H1 (cell line): ENCODE results near the gene MFAP3L. TPM values are rescaled to one million over a fixed set of nuclear protein-coding genes. Genes with fewer than 3 reads are reported as not detected.

Experiments used
- CTCF ChIA-PET: fragments of 300-600 bp; sonication (Branson Sonifier 250); formaldehyde crosslinking; loops from one replicate; lab custom pipeline; 2021; ENCODE audit not compliant: partially characterized antibody; lab: Charles Lee
- POLR2A ChIA-PET: fragments of 300-600 bp; sonication (Branson Sonifier 250); formaldehyde crosslinking; loops from one replicate; lab custom pipeline; 2021; ENCODE audit warnings: inconsistent platforms; ENCODE audit not compliant: partially characterized antibody; lab: Charles Lee
- DNase-seq, 2 experiments: peaks; one replicate each; pipeline versions ENCODE4 v3.0.0 to v3.0.0-alpha.2; 2010 to 2022; ENCODE audit warnings: low spot score in 2 of 2, low read depth in 1 of 2, mixed read lengths in 1 of 2
- FAIRE-seq: peaks from 2 replicates; lab custom pipeline; 2011; peaks lifted over from hg19 to GRCh38; lab: Jason Lieb, UNC
- H2AFZ ChIP-seq: 2 replicates; pipeline ENCODE4 v1.8.1; 2012; ENCODE audit warnings: low read length, inconsistent platforms
- H2AK5ac ChIP-seq: 2 replicates; pipeline ENCODE4 v1.6.1; 2013; ENCODE audit warnings: low read depth, low read length
- H2BK120ac ChIP-seq: replicated peaks from 2 replicates; pipeline ENCODE3; 2013; ENCODE audit warnings: low read depth, low read length, inconsistent platforms
- H2BK12ac ChIP-seq: 2 replicates; pipeline ENCODE4 v1.6.1; 2013; ENCODE audit warnings: low read depth, low read length
- H2BK15ac ChIP-seq: 2 replicates; pipeline ENCODE4 v1.6.1; 2013; ENCODE audit warnings: low read length
- H2BK20ac ChIP-seq: 2 replicates; pipeline ENCODE4 v1.6.1; 2013; ENCODE audit warnings: low read length
- H2BK5ac ChIP-seq: 2 replicates; pipeline ENCODE4 v1.6.1; 2013; ENCODE audit warnings: low read depth, low read length
- H3K14ac ChIP-seq: 2 replicates; pipeline ENCODE4 v1.6.1; 2013; ENCODE audit warnings: inconsistent platforms; ENCODE audit not compliant: insufficient read length
- H3K18ac ChIP-seq: 2 replicates; pipeline ENCODE4 v1.6.1; 2013; ENCODE audit warnings: low read length; ENCODE audit errors: extremely low read depth
- H3K23ac ChIP-seq: 2 replicates; pipeline ENCODE4 v1.6.1; 2013; ENCODE audit warnings: inconsistent platforms; ENCODE audit not compliant: insufficient read length
- H3K23me2 ChIP-seq: 2 replicates; pipeline ENCODE4 v1.6.1; 2013; ENCODE audit warnings: low read depth, low read length
- H3K27ac ChIP-seq: 2 replicates; pipeline ENCODE4 v1.6.1; 2011; ENCODE audit warnings: low read depth, low read length, inconsistent platforms
- H3K27me3 ChIP-seq, 4 experiments: replicated peaks in 1 of 4; 1 replicate in 1 of 4; 2 replicates in 3 of 4; pipeline versions ENCODE4 v1.6.1 to v1.8.1; 2011 to 2013; ENCODE audit warnings: low read length in 3 of 4, mild to moderate bottlenecking in 3 of 4, inconsistent platforms in 2 of 4, mixed read lengths in 2 of 4, moderate library complexity in 1 of 4; ENCODE audit not compliant: control insufficient read depth in 3 of 4, insufficient read depth in 3 of 4; ENCODE audit errors: extremely low read depth in 1 of 4
- H3K36me3 ChIP-seq, 4 experiments: 2 replicates each; pipeline versions ENCODE4 v1.6.1 to v1.8.1; 2011 to 2013; ENCODE audit warnings: mild to moderate bottlenecking in 4 of 4, low read length in 3 of 4, moderate library complexity in 2 of 4, control low read depth in 1 of 4, inconsistent platforms in 1 of 4; ENCODE audit not compliant: insufficient read depth in 4 of 4, control insufficient read depth in 2 of 4
- H3K4ac ChIP-seq: replicated peaks from 2 replicates; pipeline ENCODE3; 2013; ENCODE audit warnings: low read length, low read depth, mixed read lengths, inconsistent platforms; ENCODE audit not compliant: insufficient read length
- H3K4me1 ChIP-seq, 4 experiments: replicated peaks in 1 of 4; 1 replicate in 1 of 4; 2 replicates in 3 of 4; pipeline versions ENCODE4 v1.6.1 to v1.8.1; 2011 to 2013; ENCODE audit warnings: low read length in 3 of 4, inconsistent platforms in 2 of 4, mixed read lengths in 1 of 4; ENCODE audit not compliant: insufficient read depth in 4 of 4, control insufficient read depth in 3 of 4
- H3K4me2 ChIP-seq, 2 experiments: 2 replicates each; pipeline versions ENCODE4 v1.6.1 to v1.8.1; 2011 to 2013; ENCODE audit warnings: low read depth in 2 of 2, low read length in 2 of 2, control low read depth in 1 of 2, inconsistent platforms in 1 of 2, mild to moderate bottlenecking in 1 of 2; ENCODE audit not compliant: insufficient read depth in 1 of 2
- H3K4me3 ChIP-seq, 4 experiments: fragments of 200-600, 300-600 bp in 1 of 4; sonication (generic), shearing (Covaris generic), sonication (Bioruptor Twin) in 1 of 4; 2 replicates each; pipeline versions ENCODE4 v1.5.1 to v1.8.1; 2011 to 2016; ENCODE audit warnings: low read length in 4 of 4, low read depth in 3 of 4, control low read depth in 2 of 4, inconsistent platforms in 2 of 4, mild to moderate bottlenecking in 2 of 4, mixed read lengths in 1 of 4, moderate library complexity in 1 of 4; ENCODE audit not compliant: insufficient read depth in 2 of 4; ENCODE audit errors: extremely low read depth in 1 of 4
- H3K56ac ChIP-seq: replicated peaks from 2 replicates; pipeline ENCODE3; 2013; ENCODE audit warnings: low read depth, mild to moderate bottlenecking, mixed read lengths, low read length, inconsistent platforms; ENCODE audit not compliant: insufficient read length
- H3K79me1 ChIP-seq: 2 replicates; pipeline ENCODE4 v1.6.1; 2013; ENCODE audit warnings: low read depth, low read length, control low read depth
- H3K79me2 ChIP-seq, 2 experiments: 2 replicates each; pipeline versions ENCODE4 v1.6.1 to v1.8.1; 2012 to 2013; ENCODE audit warnings: low read length in 2 of 2, mild to moderate bottlenecking in 2 of 2, inconsistent platforms in 1 of 2; ENCODE audit not compliant: insufficient read depth in 2 of 2, control insufficient read depth in 1 of 2
- H3K9ac ChIP-seq, 4 experiments: replicated peaks in 1 of 4; 1 replicate in 1 of 4; 2 replicates in 3 of 4; pipeline versions ENCODE4 v1.6.1 to v1.8.1; 2011 to 2013; ENCODE audit warnings: low read depth in 3 of 4, low read length in 3 of 4, control low read depth in 2 of 4, mild to moderate bottlenecking in 2 of 4, moderate library complexity in 2 of 4, inconsistent platforms in 1 of 4; ENCODE audit errors: extremely low read depth in 1 of 4
- H3K9me3 ChIP-seq, 2 experiments: 2 replicates each; pipeline versions ENCODE4 v1.6.1 to v1.8.1; 2012 to 2013; ENCODE audit warnings: mild to moderate bottlenecking in 2 of 2, moderate library complexity in 2 of 2, control low read depth in 1 of 2, inconsistent platforms in 1 of 2, low read depth in 1 of 2, low read length in 1 of 2, mixed read lengths in 1 of 2; ENCODE audit not compliant: insufficient read depth in 2 of 2
- H4K20me1 ChIP-seq, 2 experiments: replicated peaks in 1 of 2; 2 replicates each; pipeline versions ENCODE3 to v1.8.1; 2011 to 2013; ENCODE audit warnings: inconsistent platforms in 2 of 2, low read length in 2 of 2, mild to moderate bottlenecking in 1 of 2; ENCODE audit not compliant: insufficient read depth in 2 of 2, control insufficient read depth in 1 of 2
- H4K5ac ChIP-seq: 2 replicates; pipeline ENCODE4 v1.6.1; 2013; ENCODE audit warnings: low read length, low read depth, mixed read lengths, inconsistent platforms; ENCODE audit not compliant: insufficient read length
- H4K8ac ChIP-seq: 2 replicates; pipeline ENCODE4 v1.8.0; 2013; ENCODE audit warnings: mild to moderate bottlenecking, moderate library complexity, low read length, inconsistent platforms; ENCODE audit not compliant: insufficient read depth; ENCODE audit errors: extremely low read depth
- H4K91ac ChIP-seq: replicated peaks from 2 replicates; pipeline ENCODE3; 2013; ENCODE audit warnings: low read length, mixed read lengths, inconsistent platforms; ENCODE audit not compliant: insufficient read length
- BACH1 ChIP-seq: IDR thresholded peaks from 2 replicates; pipeline ENCODE4 v1.6.1; 2012; ENCODE audit warnings: low read length, improper control_type of control experiment
- CTBP2 ChIP-seq: IDR thresholded peaks from 2 replicates; pipeline ENCODE4 v1.7.0; 2011; ENCODE audit warnings: borderline replicate concordance, mild to moderate bottlenecking, moderate library complexity, mixed read lengths, low read length; ENCODE audit not compliant: insufficient read depth, insufficient read length
- GTF2F1 ChIP-seq: IDR thresholded peaks from 2 replicates; pipeline ENCODE4 v1.6.1; 2012; ENCODE audit warnings: low read depth, low read length, improper control_type of control experiment, borderline replicate concordance
- HDAC6 ChIP-seq: IDR thresholded peaks from one replicate; pipeline ENCODE4 v1.7.1; 2012; ENCODE audit warnings: low read depth, mild to moderate bottlenecking, inconsistent platforms, low read length, moderate library complexity
- NANOG ChIP-seq: IDR thresholded peaks from 2 replicates; pipeline ENCODE4 v1.6.1; 2011; ENCODE audit warnings: low read length, low read depth, mild to moderate bottlenecking, inconsistent platforms; ENCODE audit not compliant: insufficient read depth, poor library complexity, severe bottlenecking
- RNF2 ChIP-seq: fragments of 200-900, 300-1000 bp; sonication (generic); IDR thresholded peaks from 2 replicates; pipeline ENCODE4 v1.7.1; 2016; ENCODE audit warnings: borderline replicate concordance, low read depth, mild to moderate bottlenecking, antibody characterized with exemption, low read length; ENCODE audit not compliant: poor library complexity, severe bottlenecking; ENCODE audit errors: missing control alignments
- WGBS, 2 experiments: shearing (Covaris generic) in 1 of 2; methylation state at CpG; one replicate each; pipeline versions ENCODE4 v1.1.6 to v1.1.7; 2013 to 2015; ENCODE audit warnings: low lambda C conversion rate in 2 of 2, mixed read lengths in 2 of 2, inconsistent platforms in 1 of 2, low coverage in 1 of 2, missing lambda C conversion rate in 1 of 2; ENCODE audit not compliant: insufficient replicate concordance in 2 of 2, insufficient coverage in 1 of 2, insufficient read length in 1 of 2; ENCODE audit errors: extremely low coverage in 1 of 2, missing lambda C conversion rate in 1 of 2; 5-methylcytosine and 5-hydroxymethylcytosine counted together
- polyA plus RNA-seq, 7 experiments: library from polyadenylated mRNA; depleted of rRNA in 3 of 7; stranded (reverse) in 5 of 7; unstranded in 2 of 7; fragments of >200 nt in 5 of 7; fragments of 200-250 nt in 2 of 7; gene quantifications; 1 replicate in 5 of 7; 2 replicates in 1 of 7; 4 replicates in 1 of 7; pipeline versions ENCODE4 v1.2.1 to v1.2.3, GENCODE V29; 2011 to 2013; ENCODE audit warnings: missing spikeins in 2 of 7, mixed read lengths in 2 of 7
- total RNA-seq: library from RNA; stranded (reverse); fragmentation: NEBNext Ultra II Directional; extraction: Animal tissue kit (Norgen Biotek cat#: 25700); gene quantifications from 2 replicates; pipeline ENCODE4 v1.2.1, GENCODE V29; 2021

The MFAP3L gene
- total and polyA plus RNA-seq, 2 of the 8 experiments (the other 6 are each of a cell fraction or from before 2014, with no cell fraction given) = 7.0 to 9.8 TPM

DNA sequence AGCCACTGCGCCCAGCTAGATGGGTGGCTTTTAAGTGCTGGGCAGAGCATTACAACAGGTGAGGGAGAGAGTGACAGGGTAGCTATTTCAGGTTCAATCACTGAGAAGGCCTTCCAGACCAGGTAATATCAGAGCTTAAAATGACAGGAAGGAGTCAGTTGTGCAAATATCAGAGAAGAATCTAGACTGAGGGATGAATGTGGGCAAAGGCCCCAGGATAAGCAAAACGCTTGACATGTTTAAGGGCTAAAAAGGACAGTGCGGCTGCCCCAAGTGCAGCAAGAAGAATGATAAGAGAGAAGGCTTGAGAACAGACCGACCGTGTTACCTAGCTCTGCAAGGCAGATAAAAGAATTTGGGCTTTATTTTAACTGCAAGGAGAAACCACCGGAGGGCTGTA lies 45.0 kb upstream of the MFAP3L start:
- peaks cover 0 to 7% (median 0%) of the 10 kb centered on the region in 4 experiments; a peak in 1 of 7 replicates for H3K4me1 ChIP-seq
- H2AK5ac ChIP-seq = no peak overlapping the region
- no peaks in the 10 kb centered on the region for H3K79me1 ChIP-seq
- H2BK12ac ChIP-seq = no peak overlapping the region
- H4K91ac ChIP-seq = no peak overlapping the region
- TF ChIP-seq GTF2F1 (no peak), HDAC6 (no peak), BACH1 (no peak), RNF2 (no peak), CTBP2 (no peak), NANOG (no peak)
- H3K9ac ChIP-seq = no peak overlapping the region
- POLR2A ChIA-PET = interaction anchor here (1.4 kb wide), 1 partner anchor 12 kb away, joined by 3 read pairs; no protein-coding TSS in a partner anchor
- H2BK15ac ChIP-seq = no peak overlapping the region
- H2BK20ac ChIP-seq = no peak overlapping the region
- no peak overlapping the region for H2AFZ ChIP-seq
- H3K23me2 ChIP-seq = no peaks in the 10 kb centered on the region
- FAIRE-seq = no peak
- DNase-seq = no peak
- no peak overlapping the region for H2BK5ac ChIP-seq
- H3K56ac ChIP-seq = no peak overlapping the region
- H3K9me3 ChIP-seq = no peaks in the 10 kb centered on the region
- no peak overlapping the region for H3K14ac ChIP-seq
- no peak overlapping the region for H3K27ac ChIP-seq
- H3K4ac ChIP-seq = no peak overlapping the region
- peaks cover 0 to 11% (median 3%) of the 10 kb centered on the region in 4 experiments; a peak in 4 of 8 replicates for H3K36me3 ChIP-seq
- no peak overlapping the region for H3K4me2 ChIP-seq
- WGBS, 2 experiments = 86% methylated on average over 6 of the region's 6 CpGs; no CpG with 5 or more reads in 1 of the 2 experiments
- H3K79me2 ChIP-seq = no peaks in the 10 kb centered on the region
- no peak overlapping the region for H2BK120ac ChIP-seq
- H4K20me1 ChIP-seq = peaks cover 0 to 3% of the 10 kb centered on the region in 2 experiments
- CTCF ChIA-PET = interaction anchor here (0.6 to 2.2 kb wide), 5 partner anchors 9 to 328 kb away, joined by 3 to 6 read pairs (median 4); no protein-coding TSS in a partner anchor
- H3K27me3 ChIP-seq = no peaks in the 10 kb centered on the region
- H3K23ac ChIP-seq = no peak overlapping the region
- H4K5ac ChIP-seq = no peak overlapping the region
- no peak overlapping the region for H3K4me3 ChIP-seq
- H3K18ac ChIP-seq = no peak overlapping the region
- no peak overlapping the region for H4K8ac ChIP-seq
